Measurements from ENCODE around the gene PRAC2. TPM values are rescaled to one million over a fixed set of nuclear protein-coding genes. Genes with fewer than 3 reads are reported as not detected.

Gene PRAC2
- total RNA-seq, 1 donor from 2014 or later = not detected

DNA sequence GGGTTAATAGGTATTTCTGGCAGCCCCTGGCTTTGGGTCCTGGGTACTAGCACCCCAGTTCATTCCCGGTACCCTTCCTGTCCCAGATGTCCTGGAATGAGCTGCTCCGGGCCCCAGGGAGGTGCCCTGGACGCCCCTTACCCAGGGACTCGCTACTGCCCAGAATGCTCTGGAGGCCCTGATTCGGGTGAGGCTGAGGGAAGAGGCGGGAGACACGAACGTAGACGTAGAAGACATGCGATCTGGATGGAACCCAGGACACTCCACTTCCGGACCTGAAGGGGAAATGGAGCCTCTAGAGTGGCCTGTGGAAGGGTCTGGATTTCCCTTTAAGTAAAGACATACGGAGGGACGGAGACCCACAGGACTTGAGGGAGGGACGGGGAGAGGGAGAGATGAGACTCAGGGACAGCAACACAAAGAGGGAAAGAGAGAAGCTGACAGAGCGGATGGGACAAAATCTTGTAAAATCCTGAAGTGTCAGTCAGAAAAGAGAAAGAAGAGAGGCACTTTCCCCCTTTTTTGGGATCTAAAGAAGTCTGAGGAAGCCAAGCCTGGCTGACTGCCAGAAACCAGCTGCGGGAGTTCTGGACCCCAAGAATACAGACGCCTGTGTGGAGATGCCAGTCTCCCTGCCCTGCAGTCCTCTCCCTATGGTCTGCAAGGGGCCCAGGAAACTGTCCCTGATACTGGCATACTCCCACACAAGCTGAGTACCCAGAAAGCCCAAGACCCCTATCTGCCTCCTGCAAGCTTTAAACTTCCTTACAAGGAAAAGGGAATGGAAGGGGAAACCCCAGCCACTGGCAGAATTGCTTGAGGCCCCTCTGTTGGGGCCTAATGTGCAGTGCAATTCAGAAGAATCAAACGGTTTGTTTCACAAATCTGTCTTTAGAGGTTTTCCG is 6.6 kb downstream of the PRAC2 start:
- H3K36me3 ChIP-seq = no peaks in the 10 kb centered on the region
- peaks cover 38% of the 10 kb centered on the region for H3K4me1 ChIP-seq
- intact Hi-C loops (cut with micrococcal nuclease) = no loop called here
- peak overlapping the region; percentile 46 for H3K4me3 ChIP-seq
- no peak overlapping the region for H3K27ac ChIP-seq (replicated peaks)
- H3K9me3 ChIP-seq (replicated peaks) = no peaks in the 10 kb centered on the region
- DNase-seq = no peak
- TF ChIP-seq, protein P1, sequence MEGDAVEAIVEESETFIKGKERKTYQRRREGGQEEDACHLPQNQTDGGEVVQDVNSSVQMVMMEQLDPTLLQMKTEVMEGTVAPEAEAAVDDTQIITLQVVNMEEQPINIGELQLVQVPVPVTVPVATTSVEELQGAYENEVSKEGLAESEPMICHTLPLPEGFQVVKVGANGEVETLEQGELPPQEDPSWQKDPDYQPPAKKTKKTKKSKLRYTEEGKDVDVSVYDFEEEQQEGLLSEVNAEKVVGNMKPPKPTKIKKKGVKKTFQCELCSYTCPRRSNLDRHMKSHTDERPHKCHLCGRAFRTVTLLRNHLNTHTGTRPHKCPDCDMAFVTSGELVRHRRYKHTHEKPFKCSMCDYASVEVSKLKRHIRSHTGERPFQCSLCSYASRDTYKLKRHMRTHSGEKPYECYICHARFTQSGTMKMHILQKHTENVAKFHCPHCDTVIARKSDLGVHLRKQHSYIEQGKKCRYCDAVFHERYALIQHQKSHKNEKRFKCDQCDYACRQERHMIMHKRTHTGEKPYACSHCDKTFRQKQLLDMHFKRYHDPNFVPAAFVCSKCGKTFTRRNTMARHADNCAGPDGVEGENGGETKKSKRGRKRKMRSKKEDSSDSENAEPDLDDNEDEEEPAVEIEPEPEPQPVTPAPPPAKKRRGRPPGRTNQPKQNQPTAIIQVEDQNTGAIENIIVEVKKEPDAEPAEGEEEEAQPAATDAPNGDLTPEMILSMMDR (IDR thresholded peaks at IDR 0.05; ENCODE audit: borderline replicate concordance) = no peak
- H3K27me3 ChIP-seq (ENCODE audit: low read depth) = peaks cover 100% of the 10 kb centered on the region

DNA sequence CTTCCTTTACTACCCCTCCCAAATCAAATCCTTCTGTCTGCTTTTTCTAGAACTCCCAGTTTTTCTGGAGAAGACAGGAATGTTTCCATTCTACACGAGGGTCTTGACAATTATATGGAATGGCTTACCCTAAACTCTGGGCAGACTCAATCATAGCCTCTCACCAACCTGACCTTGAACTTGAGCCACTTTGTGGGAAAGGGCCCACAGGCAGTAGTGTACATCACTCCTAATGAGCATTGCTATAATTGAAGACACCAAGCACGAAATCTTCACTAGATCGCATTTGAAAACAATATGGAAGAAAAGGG is 7.2 kb downstream of the PRAC2 start:
- H3K4me1 ChIP-seq = peaks cover 32% of the 10 kb centered on the region
- peaks cover 100% of the 10 kb centered on the region for H3K27me3 ChIP-seq (ENCODE audit: low read depth)
- no peak overlapping the region for H3K4me3 ChIP-seq
- no peaks in the 10 kb centered on the region for H3K9me3 ChIP-seq (replicated peaks)
- DNase-seq = no peak
- no peaks in the 10 kb centered on the region for H3K36me3 ChIP-seq
- no peak overlapping the region for H3K27ac ChIP-seq (replicated peaks)
- TF ChIP-seq, protein P1 (IDR thresholded peaks at IDR 0.05; ENCODE audit: borderline replicate concordance) = no peak
- intact Hi-C loops (cut with micrococcal nuclease) = no loop called here

DNA sequence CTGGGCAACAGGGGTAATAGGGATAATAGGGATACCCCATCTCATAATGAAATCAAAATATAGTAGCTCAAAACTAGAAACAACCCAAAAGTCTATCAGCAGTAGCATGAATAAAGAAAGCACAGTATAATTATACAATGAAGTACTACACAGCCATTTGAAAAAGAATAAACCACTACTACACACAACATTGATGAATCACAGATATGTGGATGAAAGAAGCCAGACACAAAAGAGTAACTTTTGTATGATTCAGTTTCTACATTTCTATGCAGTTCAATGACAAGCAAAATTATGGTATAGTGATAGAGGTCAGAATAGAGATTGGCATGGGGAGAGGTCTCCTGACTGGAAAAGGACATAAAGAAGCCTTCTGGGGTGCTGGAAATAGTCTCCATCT is 8.4 kb downstream of the PRAC2 start:
- intact Hi-C loops (cut with micrococcal nuclease) = no loop called here
- H3K9me3 ChIP-seq (replicated peaks) = no peaks in the 10 kb centered on the region
- TF ChIP-seq, protein P1 (IDR thresholded peaks at IDR 0.05; ENCODE audit: borderline replicate concordance) = no peak
- H3K36me3 ChIP-seq = no peaks in the 10 kb centered on the region
- no peak overlapping the region for H3K27ac ChIP-seq (replicated peaks)
- DNase-seq = no peak
- H3K4me3 ChIP-seq = no peak overlapping the region
- H3K27me3 ChIP-seq (ENCODE audit: low read depth) = peaks cover 100% of the 10 kb centered on the region
- H3K4me1 ChIP-seq = peaks cover 27% of the 10 kb centered on the region

DNA sequence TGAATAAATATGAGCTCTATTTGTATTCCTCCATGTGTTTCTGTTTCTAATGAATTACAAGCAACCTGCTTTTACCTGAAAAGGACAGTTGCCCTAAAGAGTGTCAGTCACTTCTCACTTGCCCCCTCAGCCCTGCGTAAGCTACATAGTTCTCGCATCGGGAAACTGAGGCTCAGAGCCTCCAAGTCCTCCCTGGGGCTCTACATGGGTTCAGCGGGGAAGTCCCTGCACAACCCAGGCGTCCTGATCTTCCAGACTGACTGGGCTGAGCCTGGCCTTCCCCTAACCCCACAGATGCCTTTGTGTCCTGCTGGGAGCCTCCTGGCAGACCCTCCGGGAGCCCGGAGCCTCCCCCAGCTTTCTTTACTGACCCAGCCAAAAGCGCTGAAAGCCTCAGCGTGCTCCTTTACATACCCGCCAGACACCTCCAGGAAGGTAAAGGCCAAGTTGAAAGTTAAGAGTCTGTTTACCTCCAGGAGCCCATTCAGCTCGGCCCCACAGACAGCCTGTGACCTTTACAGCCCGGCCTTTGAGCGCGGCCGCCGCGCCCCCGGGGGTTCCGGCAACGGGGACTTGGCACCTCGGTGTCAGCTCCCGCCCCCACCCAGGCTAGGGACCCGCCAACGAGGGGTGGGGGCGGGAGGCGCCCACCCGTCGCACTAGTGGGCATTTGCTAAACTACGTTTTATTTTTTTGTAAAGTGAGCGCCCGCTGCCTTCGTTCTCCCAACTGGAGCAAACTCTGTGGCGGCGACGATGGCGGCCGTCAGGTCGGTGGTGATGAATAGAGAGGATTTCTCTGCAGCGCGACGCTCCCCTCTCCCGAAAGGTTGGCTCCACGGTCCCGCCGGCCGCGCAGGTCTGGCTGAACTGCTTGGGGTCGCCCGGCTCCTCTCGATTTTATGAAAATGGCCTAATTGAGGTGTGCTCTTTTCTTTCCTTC is 10.0 kb downstream of the PRAC2 start:
- H3K4me1 ChIP-seq = peaks cover 27% of the 10 kb centered on the region
- H3K4me3 ChIP-seq = no peak overlapping the region
- H3K9me3 ChIP-seq (replicated peaks) = no peaks in the 10 kb centered on the region
- H3K27ac ChIP-seq (replicated peaks) = no peak overlapping the region
- intact Hi-C loops (cut with micrococcal nuclease) = no loop called here
- no peaks in the 10 kb centered on the region for H3K36me3 ChIP-seq
- TF ChIP-seq, protein P1 (IDR thresholded peaks at IDR 0.05; ENCODE audit: borderline replicate concordance) = no peak
- H3K27me3 ChIP-seq (ENCODE audit: low read depth) = peaks cover 100% of the 10 kb centered on the region
- DNase-seq = no peak

DNA sequence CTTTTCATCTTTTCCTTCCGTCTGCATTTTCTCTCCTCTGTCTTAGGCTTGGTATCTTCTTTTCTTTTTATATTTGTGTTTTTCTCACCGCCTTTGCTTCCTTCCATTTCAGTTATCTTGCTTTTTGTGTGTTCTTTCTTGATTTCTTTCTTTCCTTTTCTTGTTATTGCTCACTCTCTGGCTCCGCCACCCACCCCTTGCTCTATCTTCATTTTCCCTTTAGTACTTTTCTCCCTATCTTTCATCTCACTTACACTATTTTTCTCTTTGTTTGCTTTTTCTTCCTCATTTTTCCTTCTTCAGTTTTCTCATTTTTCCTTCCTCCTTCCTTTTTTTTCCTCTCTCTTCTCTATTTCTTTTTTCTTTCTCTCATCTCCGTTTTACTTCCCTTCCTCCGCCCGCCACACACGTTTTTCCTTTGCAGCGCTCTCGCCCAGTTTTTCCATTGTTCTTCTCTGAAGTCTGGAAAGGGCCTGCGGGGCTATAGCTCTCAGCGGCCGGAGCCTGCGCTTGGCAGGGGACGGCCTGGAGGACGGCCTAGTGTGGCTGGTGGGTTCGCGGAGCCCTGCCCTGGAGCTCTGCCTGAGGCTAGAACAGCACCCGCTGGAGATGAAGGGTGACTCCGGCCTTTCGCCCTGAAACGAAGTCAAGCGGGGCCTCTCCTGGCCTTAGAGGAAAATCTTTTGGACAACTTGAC is 10.8 kb downstream of the PRAC2 start:
- no peak overlapping the region for H3K27ac ChIP-seq (replicated peaks)
- no peaks in the 10 kb centered on the region for H3K9me3 ChIP-seq (replicated peaks)
- no peak overlapping the region for H3K4me3 ChIP-seq
- DNase-seq = no peak
- intact Hi-C loops (cut with micrococcal nuclease) = no loop called here
- H3K36me3 ChIP-seq = no peaks in the 10 kb centered on the region
- TF ChIP-seq, protein P1 (IDR thresholded peaks at IDR 0.05; ENCODE audit: borderline replicate concordance) = no peak
- H3K27me3 ChIP-seq (ENCODE audit: low read depth) = peaks cover 100% of the 10 kb centered on the region
- H3K4me1 ChIP-seq = peaks cover 19% of the 10 kb centered on the region

All from left ventricle myocardium inferior (tissue), 1 donor.